ENCODE results near the gene TMEM125. TPM values are rescaled to one million over a fixed set of nuclear protein-coding genes. Genes with fewer than 3 reads are reported as not detected.

Gene TMEM125
- total RNA-seq, 4 donors from 2014 or later = 0.20 to 2.6 (median 0.21) TPM; not detected in 1

DNA sequence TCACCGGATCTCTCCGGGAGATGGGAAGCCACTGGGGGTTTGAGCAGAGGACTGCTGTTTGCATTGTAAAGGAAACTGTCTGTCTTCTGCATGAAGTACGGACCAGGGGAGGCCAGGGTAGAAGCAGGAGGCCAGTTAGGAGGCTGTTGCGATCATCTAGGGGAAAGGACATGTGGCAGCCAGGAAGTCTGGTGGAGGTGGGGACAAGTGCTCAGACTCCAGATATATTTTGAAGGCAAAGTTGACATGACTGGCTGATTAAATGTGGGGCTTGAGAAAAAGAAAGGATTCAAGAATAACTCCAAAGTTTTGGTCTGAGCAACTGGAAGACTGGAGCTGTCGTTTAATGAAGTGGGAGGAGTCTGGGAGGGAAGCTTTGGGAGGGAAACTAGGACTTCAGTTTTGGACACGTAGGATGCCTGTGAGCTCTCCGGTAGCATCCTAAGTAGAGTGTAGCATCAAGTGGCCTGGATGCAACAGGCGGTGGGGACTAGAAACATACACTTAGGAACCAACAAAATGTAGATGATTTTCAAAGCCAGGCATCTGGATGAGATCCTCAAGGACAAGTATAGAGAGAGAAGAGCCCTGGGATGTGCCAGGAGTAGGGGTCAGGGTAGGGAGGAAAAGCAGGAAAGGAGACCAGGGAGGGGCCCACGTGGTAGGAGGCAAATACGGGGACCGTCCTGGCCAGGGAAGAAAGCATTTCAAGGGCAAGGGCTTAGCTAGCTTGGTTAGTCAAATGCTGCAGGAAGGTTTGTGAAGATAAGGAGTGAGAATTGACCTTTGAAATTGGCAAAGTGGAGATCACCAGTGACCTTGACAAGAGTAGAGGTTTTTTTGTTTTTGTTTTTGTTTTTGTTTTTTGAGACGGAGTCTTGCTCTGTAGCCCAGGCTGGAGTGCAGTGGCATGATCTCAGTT is 19.3 kb downstream of the TMEM125 start:
- TF ChIP-seq POLR2A (IDR thresholded peaks at IDR 0.05) (no peak), EP300 (IDR thresholded peaks at IDR 0.05) (no peak)
- TF ChIP-seq, protein P1, sequence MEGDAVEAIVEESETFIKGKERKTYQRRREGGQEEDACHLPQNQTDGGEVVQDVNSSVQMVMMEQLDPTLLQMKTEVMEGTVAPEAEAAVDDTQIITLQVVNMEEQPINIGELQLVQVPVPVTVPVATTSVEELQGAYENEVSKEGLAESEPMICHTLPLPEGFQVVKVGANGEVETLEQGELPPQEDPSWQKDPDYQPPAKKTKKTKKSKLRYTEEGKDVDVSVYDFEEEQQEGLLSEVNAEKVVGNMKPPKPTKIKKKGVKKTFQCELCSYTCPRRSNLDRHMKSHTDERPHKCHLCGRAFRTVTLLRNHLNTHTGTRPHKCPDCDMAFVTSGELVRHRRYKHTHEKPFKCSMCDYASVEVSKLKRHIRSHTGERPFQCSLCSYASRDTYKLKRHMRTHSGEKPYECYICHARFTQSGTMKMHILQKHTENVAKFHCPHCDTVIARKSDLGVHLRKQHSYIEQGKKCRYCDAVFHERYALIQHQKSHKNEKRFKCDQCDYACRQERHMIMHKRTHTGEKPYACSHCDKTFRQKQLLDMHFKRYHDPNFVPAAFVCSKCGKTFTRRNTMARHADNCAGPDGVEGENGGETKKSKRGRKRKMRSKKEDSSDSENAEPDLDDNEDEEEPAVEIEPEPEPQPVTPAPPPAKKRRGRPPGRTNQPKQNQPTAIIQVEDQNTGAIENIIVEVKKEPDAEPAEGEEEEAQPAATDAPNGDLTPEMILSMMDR (IDR thresholded peaks at IDR 0.05) = no peak
- peaks cover 0 to 13% (median 2%) of the 10 kb centered on the region in 4 donors for H3K4me1 ChIP-seq
- WGBS, 2 donors = 75 to 79% methylated on average over 12 of the region's 12 CpGs

DNA sequence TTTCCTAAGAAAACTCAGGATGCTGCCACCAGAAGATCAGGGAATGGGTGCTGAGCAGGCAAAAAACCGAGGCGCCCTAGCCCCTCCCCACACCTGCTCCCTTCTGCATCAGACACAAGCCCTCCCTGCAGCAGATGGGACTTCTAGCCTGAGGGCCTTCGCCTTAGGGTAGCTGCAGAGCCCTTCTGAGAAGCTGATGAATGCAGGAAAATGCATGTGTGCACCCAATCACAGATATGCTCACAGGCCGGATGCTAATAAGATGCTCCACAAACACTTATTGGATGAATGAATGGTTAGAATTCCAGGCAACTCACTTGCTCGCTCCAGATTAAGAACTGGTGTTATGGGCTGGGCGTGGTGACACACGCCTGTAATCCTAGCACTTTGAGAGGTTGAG is 22.4 kb downstream of the TMEM125 start:
- Histone ChIP-seq H3K36me3 (no peaks in the 10 kb centered on the region), H3K4me1 (peaks cover 0 to 43% (median 19%) of the 10 kb centered on the region in 4 donors), H3K27ac (peak overlapping the region in 1 of 4 donors; percentile 82), H3K9me3 (no peaks in the 10 kb centered on the region), H3K4me3 (no peak overlapping the region), H3K27me3 (no peaks in the 10 kb centered on the region)
- WGBS, 2 donors = 70 to 72% methylated on average over 6 to 7 of the region's 7 CpGs
- no peak for DNase-seq (ENCODE audit: low spot score in 2 of 2)
- TF ChIP-seq, protein P1 (IDR thresholded peaks at IDR 0.05) = no peak
- TF ChIP-seq EP300 (IDR thresholded peaks at IDR 0.05) (no peak), POLR2A (IDR thresholded peaks at IDR 0.05) (no peak)

More for the DNA sequence above, 19.3 kb downstream of the TMEM125 start:
- peak overlapping the region in 1 of 4 donors; percentile 39 for H3K27ac ChIP-seq
- H3K27me3 ChIP-seq = no peaks in the 10 kb centered on the region
- no peaks in the 10 kb centered on the region for H3K36me3 ChIP-seq
- no peak for DNase-seq (ENCODE audit: low spot score in 2 of 2)
- no peak overlapping the region for H3K4me3 ChIP-seq
- no peaks in the 10 kb centered on the region for H3K9me3 ChIP-seq

DNA sequence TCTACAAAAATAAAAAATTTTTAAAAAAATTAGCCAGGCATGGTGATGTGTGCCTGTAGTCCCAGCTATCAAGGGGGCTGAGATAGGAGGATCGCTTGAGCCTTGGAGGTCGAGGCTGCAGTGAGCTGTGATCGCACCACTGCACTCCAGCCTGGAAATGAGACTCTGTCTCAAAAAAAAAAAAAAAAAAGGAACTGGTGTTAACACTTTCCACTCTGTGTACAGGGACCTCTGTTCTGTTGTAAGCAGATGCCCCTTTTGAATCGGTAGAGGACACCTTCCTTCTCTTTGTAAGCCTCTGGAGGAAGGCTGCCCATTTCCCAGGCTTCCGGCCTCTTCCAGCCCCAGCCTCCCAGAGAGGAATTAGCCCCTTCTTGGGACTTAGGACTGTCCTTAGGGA is 22.9 kb downstream of the TMEM125 start:
- peak overlapping the region in 3 of 4 donors; percentile 26 to 87 (median 82) for H3K27ac ChIP-seq

DNA sequence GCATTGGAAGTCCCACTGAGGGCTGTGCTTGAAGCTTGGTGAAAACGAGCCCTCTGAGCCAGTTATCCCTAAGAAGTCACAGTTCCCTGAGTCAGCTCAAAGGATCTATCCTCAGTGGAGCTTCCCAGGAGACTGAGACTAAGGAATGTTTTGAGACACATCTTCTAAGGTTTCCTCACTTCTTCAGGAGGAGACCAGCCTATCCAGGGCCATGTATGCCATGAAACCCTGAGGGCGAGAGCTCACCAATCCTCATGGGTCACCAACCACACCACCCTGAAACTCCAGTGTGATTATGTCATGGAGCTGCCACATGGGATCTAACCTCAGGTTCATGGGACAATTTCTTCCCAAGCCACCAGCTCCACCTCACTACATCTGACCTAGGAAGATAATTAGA is 23.4 kb downstream of the TMEM125 start:
- no peak for DNase-seq (ENCODE audit: low spot score in 2 of 2)
- 72 to 84% methylated on average over 2 of the region's 2 CpGs for WGBS, 2 donors
- peak overlapping the region in 3 of 4 donors; percentile 26 to 87 (median 82) for H3K27ac ChIP-seq
- no peaks in the 10 kb centered on the region for H3K27me3 ChIP-seq
- TF ChIP-seq EP300 (IDR thresholded peaks at IDR 0.05) (no peak), POLR2A (IDR thresholded peaks at IDR 0.05) (no peak)
- TF ChIP-seq, protein P1 (IDR thresholded peaks at IDR 0.05) = no peak
- H3K9me3 ChIP-seq = no peaks in the 10 kb centered on the region
- H3K4me3 ChIP-seq = no peak overlapping the region
- H3K4me1 ChIP-seq = peaks cover 0 to 46% (median 21%) of the 10 kb centered on the region in 4 donors
- H3K36me3 ChIP-seq = no peaks in the 10 kb centered on the region

More for the DNA sequence above, 22.9 kb downstream of the TMEM125 start:
- peaks cover 0 to 46% (median 21%) of the 10 kb centered on the region in 4 donors for H3K4me1 ChIP-seq
- H3K27me3 ChIP-seq = no peaks in the 10 kb centered on the region
- H3K36me3 ChIP-seq = no peaks in the 10 kb centered on the region
- no peaks in the 10 kb centered on the region for H3K9me3 ChIP-seq
- no peak for TF ChIP-seq POLR2A (IDR thresholded peaks at IDR 0.05)
- TF ChIP-seq, protein P1 (IDR thresholded peaks at IDR 0.05) = no peak
- TF ChIP-seq EP300 (IDR thresholded peaks at IDR 0.05) = no peak
- DNase-seq (ENCODE audit: low spot score in 2 of 2) = no peak
- H3K4me3 ChIP-seq = no peak overlapping the region
- WGBS, 2 donors = 61 to 67% methylated on average over 5 of the region's 5 CpGs

All from tibial nerve (tissue), 4 donors.